ENCODE results near the gene LLPH. TPM values are rescaled to one million over a fixed set of nuclear protein-coding genes. Genes with fewer than 3 reads are reported as not detected.

LLPH gene
- total RNA-seq, 1 donor from 2014 or later, result 19.9 TPM

GRCh38 chr12:66066929-66067523 lies 63.5 kb downstream of the LLPH start:
- Mint-ChIP-seq H3K4me1 (peaks cover 47% of the 10 kb centered on the region), H3K27ac (no peak overlapping the region), H3K4me3 (no peak overlapping the region), H3K27me3 (ENCODE audit: insufficient read depth, low read depth) (peaks cover 2% of the 10 kb centered on the region), H3K9me3 (no peaks in the 10 kb centered on the region), H3K36me3 (no peaks in the 10 kb centered on the region)
- no peak for TF ChIP-seq EZH2 (IDR thresholded peaks at IDR 0.05)
- H3K36me3 ChIP-seq, result no peaks in the 10 kb centered on the region
- H2AFZ ChIP-seq (replicated peaks), result no peak overlapping the region
- H3F3A ChIP-seq (ENCODE audit: low read depth), result peaks cover 11% of the 10 kb centered on the region
- peaks cover 6% of the 10 kb centered on the region for H3K4me1 ChIP-seq
- H3K9ac ChIP-seq, result no peak overlapping the region
- no peak overlapping the region for H3K4me3 ChIP-seq
- H3K27me3 ChIP-seq, result no peaks in the 10 kb centered on the region
- H3K79me2 ChIP-seq (ENCODE audit: low read depth), result no peaks in the 10 kb centered on the region
- no peak overlapping the region for H3K27ac ChIP-seq
- H3K4me2 ChIP-seq, result no peak overlapping the region
- H3K9me3 ChIP-seq (ENCODE audit: low read depth), result no peaks in the 10 kb centered on the region
- H4K20me1 ChIP-seq (ENCODE audit: low read depth), result no peaks in the 10 kb centered on the region
- DNase-seq (ENCODE audit: low spot score), result no peak

Other genes with a start within 250 kb of the LLPH start
- gene TMBIM4, start 39.2 kb upstream of the LLPH start, total RNA-seq (ENCODE audit: low replicate concordance), result 63.7 and 67.4 TPM in 2 replicates
- gene IRAK3, start 58.5 kb upstream of the LLPH start, total RNA-seq (ENCODE audit: low replicate concordance), result 0.37 and 3.0 TPM in 2 replicates
- 4.6 and 10.7 TPM in 2 replicates for gene HELB, start 171.7 kb upstream of the LLPH start, total RNA-seq (ENCODE audit: low replicate concordance)

All from neural progenitor cell (in vitro differentiated cells).